Central memory CD8-positive, alpha-beta T cell (primary cell): ENCODE measurements around the gene BLCAP.
"Not testable (repeated sequence)": the region's sequence is repeated elsewhere in the genome, so short reads cannot be mapped to it uniquely, and the experiment has no call there.

ENCODE experiments used
- ATAC-seq: fragments of 150-1000 bp; cut with Tn5 transposase; replicated peaks from 2 replicates; pipeline ENCODE4 v1.10.0; 2022; ENCODE audit warnings: mild to moderate bottlenecking, moderate FRiP score, moderate number of reproducible peaks; ENCODE audit not compliant: poor library complexity, severe bottlenecking; ENCODE audit errors: extremely low read depth
- DNase-seq, 2 donors: peaks; one replicate each; pipeline ENCODE4 v3.0.0; 2021; ENCODE audit warnings: low spot score in 2 of 2
- H3K27ac Mint-ChIP-seq: one replicate; pipeline ENCODE4 v1.8.0; 2022; ENCODE audit warnings: low read depth, mild to moderate bottlenecking, moderate library complexity, mixed read lengths
- H3K27me3 Mint-ChIP-seq: one replicate; pipeline ENCODE4 v1.8.0; 2022; ENCODE audit warnings: mixed read lengths
- H3K36me3 Mint-ChIP-seq: one replicate; pipeline ENCODE4 v1.8.0; 2022; ENCODE audit warnings: mild to moderate bottlenecking, moderate library complexity, mixed read lengths; ENCODE audit not compliant: insufficient read depth
- H3K4me1 Mint-ChIP-seq: one replicate; pipeline ENCODE4 v1.8.0; 2022; ENCODE audit warnings: mixed read lengths
- H3K4me3 Mint-ChIP-seq: one replicate; pipeline ENCODE4 v1.8.0; 2022; ENCODE audit warnings: mild to moderate bottlenecking, moderate library complexity, mixed read lengths
- H3K9me3 Mint-ChIP-seq: one replicate; pipeline ENCODE4 v1.8.0; 2022; ENCODE audit warnings: mixed read lengths

Gene BLCAP

DNA sequence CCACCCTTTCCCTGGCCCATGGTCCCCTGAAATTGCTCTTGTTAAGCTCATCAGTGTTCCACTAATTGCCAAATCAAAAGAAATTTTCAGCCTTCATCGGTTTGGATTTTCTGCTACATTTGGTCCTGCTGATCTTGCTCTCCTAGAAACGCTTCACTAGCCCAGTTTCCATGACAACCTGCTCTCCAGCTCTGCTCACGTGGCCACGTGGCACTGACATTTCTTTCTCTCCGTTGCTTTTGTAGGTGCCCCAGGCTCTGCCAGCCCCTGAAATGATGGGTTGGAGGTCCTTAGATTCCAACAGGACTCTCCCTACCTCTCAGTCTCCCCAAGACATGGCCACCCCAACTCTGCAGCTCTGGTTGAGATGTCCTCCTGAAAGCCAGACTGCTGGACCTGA lies 52.4 kb downstream of the BLCAP start:
- Mint-ChIP-seq H3K4me3 (no peak overlapping the region), H3K4me1 (no peaks in the 10 kb centered on the region), H3K27me3 (peaks cover 48% of the 10 kb centered on the region), H3K27ac (no peak overlapping the region), H3K36me3 (no peaks in the 10 kb centered on the region), H3K9me3 (no peaks in the 10 kb centered on the region)
- no peak for ATAC-seq
- no peak for DNase-seq

GRCh38 chr20:37474386-37474785 lies 53.3 kb downstream of the BLCAP start:
- no peaks in the 10 kb centered on the region for H3K9me3 Mint-ChIP-seq
- peaks cover 5% of the 10 kb centered on the region for H3K4me1 Mint-ChIP-seq
- H3K27ac Mint-ChIP-seq = peak overlapping the region; percentile 64
- DNase-seq (no peak), ATAC-seq (no peak)
- H3K27me3 Mint-ChIP-seq = peaks cover 48% of the 10 kb centered on the region
- H3K4me3 Mint-ChIP-seq = no peak overlapping the region
- no peaks in the 10 kb centered on the region for H3K36me3 Mint-ChIP-seq

DNA sequence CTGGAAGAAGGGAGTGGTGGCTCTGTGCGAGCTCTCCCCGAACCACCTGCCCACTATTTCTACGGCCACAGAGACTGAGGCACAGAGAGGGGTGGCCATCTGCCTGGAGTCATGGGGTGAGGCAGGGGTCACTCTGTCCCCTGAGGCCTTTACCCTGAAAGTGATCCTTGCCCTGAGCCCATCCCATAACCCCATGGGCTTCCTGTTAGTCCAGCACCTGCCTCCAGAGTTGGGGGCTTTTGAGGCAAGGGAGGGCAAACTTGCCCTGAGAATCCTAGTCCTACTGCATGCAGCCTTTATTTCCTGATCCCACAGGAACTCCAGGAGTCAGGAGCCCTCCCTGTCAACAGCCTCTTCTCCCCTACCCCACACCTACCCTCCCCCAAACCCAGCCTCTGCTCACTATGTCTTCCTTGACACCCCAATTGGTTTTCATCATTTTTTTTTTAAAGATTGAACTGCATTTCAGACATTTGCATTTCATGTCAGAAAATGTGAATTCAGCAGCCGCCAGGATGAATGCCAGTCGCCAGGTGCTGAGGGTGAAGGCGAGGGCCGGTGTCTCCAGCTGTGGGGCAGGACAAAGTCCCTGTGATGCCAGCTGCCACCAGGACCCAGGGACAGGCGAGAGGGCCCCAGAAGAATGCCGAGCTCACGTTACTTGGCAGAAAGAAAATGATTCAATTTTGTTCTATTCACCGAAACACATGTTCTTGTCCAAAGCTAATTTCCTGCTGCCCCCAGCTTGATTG lies 54.3 kb downstream of the BLCAP start:
- Mint-ChIP-seq H3K27ac (no peak overlapping the region), H3K27me3 (peaks cover 49% of the 10 kb centered on the region)
- ATAC-seq = no peak

GRCh38 chr20:37472435-37472834 lies 55.2 kb downstream of the BLCAP start:
- H3K4me3 Mint-ChIP-seq, DNase-seq, H3K27ac Mint-ChIP-seq, H3K36me3 Mint-ChIP-seq, ATAC-seq, H3K9me3 Mint-ChIP-seq, H3K4me1 Mint-ChIP-seq: not testable (repeated sequence)
- peaks cover 41% of the 10 kb centered on the region for H3K27me3 Mint-ChIP-seq

More for the DNA sequence above, 54.3 kb downstream of the BLCAP start:
- no peak overlapping the region for H3K4me3 Mint-ChIP-seq
- no peak for DNase-seq
- no peaks in the 10 kb centered on the region for H3K36me3 Mint-ChIP-seq
- no peaks in the 10 kb centered on the region for H3K9me3 Mint-ChIP-seq
- H3K4me1 Mint-ChIP-seq = peaks cover 6% of the 10 kb centered on the region

GRCh38 chr20:37471741-37472235 lies 55.9 kb downstream of the BLCAP start:
- Mint-ChIP-seq H3K4me1 (peaks cover 6% of the 10 kb centered on the region), H3K27me3 (peaks cover 47% of the 10 kb centered on the region), H3K27ac (no peak overlapping the region), H3K9me3 (no peaks in the 10 kb centered on the region), H3K4me3 (no peak overlapping the region), H3K36me3 (no peaks in the 10 kb centered on the region)
- no peak for ATAC-seq
- DNase-seq = no peak

DNA sequence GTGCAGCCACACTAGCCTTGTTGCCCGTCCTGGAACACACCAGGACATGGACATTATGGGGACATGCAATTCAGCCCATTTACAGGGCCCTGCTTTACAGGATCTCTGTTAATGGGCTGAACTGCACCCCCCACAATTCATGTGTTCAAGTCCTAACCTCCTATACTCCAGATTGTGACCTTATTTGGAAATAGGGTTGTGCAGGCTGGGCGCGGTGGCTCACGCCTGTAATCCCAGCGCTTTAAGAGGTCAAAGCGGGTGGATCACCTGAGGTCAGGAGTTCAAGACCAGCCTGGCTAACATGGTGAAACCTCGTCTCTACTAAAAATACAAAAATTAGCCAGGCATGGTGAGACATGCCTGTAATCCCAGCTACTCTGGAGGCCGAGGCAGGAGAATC lies 57.5 kb downstream of the BLCAP start:
- not testable (repeated sequence) for H3K4me1 Mint-ChIP-seq, H3K36me3 Mint-ChIP-seq, DNase-seq, H3K27ac Mint-ChIP-seq, H3K4me3 Mint-ChIP-seq, H3K9me3 Mint-ChIP-seq, ATAC-seq
- H3K27me3 Mint-ChIP-seq = peaks cover 50% of the 10 kb centered on the region

DNA sequence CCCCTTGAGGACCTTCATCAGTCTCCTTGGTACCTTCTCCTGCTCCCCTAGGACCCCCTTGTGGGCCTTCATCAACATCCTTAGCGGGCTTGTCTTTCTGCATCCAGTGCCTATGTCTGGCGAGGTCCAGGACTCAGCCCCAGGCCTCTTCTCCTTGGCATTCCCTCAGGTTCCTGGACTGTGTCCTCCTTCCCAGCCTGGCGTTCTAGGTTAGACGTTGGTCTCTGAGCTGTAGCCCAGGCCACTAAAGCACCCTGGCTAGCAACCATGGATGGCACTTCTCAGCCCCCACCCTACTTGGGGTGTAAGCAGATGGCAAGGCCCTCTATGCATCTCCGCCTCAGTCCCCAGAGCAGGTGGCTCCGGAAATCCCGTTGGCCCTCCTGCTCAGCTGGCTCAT lies 58.1 kb downstream of the BLCAP start:
- ATAC-seq (no peak), DNase-seq (no peak)
- no peaks in the 10 kb centered on the region for H3K36me3 Mint-ChIP-seq
- no peaks in the 10 kb centered on the region for H3K9me3 Mint-ChIP-seq
- H3K27me3 Mint-ChIP-seq = peaks cover 50% of the 10 kb centered on the region
- H3K4me3 Mint-ChIP-seq = no peak overlapping the region
- H3K27ac Mint-ChIP-seq = no peak overlapping the region
- H3K4me1 Mint-ChIP-seq = peaks cover 6% of the 10 kb centered on the region

DNA sequence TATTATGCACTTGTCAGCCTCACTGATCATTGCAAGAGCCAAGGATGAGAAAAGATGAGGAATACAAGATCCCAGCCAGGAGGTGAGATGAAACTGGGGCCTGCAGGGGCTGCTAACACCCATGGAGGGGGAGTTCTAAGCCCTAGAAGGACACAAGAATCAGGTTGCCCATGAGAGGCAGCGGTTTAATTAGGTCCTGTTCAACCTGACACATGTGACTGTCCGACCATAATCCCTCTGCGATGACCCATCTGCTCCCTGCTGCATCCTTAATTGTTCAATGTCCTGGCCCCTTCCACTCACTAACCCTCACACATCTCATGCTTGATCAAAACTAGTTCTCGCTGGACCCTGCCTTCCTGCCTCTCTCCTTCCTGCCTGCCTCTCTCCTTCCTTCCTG lies 58.8 kb downstream of the BLCAP start:
- Mint-ChIP-seq H3K36me3 (no peaks in the 10 kb centered on the region), H3K4me3 (no peak overlapping the region), H3K4me1 (peaks cover 6% of the 10 kb centered on the region), H3K9me3 (no peaks in the 10 kb centered on the region), H3K27me3 (peaks cover 47% of the 10 kb centered on the region), H3K27ac (no peak overlapping the region)
- no peak for ATAC-seq
- no peak for DNase-seq
